HepG2 (cell line): ENCODE data around the gene SOX12. TPM values are rescaled to one million over a fixed set of nuclear protein-coding genes. Genes with fewer than 3 reads are reported as not detected.

ENCODE experiments used
- ADNP ChIP-seq: sonication (generic); formaldehyde crosslinking; IDR thresholded peaks from 2 replicates; pipeline ENCODE4 v1.4.0; 2020; ENCODE audit warnings: missing genetic modification reagents
- ARID5B ChIP-seq: IDR thresholded peaks from 2 replicates; pipeline ENCODE4 v1.4.0; 2020; ENCODE audit warnings: mild to moderate bottlenecking, missing genetic modification reagents
- CTCF ChIP-seq: sonication (generic); formaldehyde crosslinking; IDR thresholded peaks from 2 replicates; pipeline ENCODE4 v1.5.0; 2020; ENCODE audit warnings: mild to moderate bottlenecking, missing genetic modification reagents, moderate library complexity
- GATA4 ChIP-seq: sonication (generic); IDR thresholded peaks from 2 replicates; pipeline ENCODE4 v1.6.1; 2016; ENCODE audit warnings: antibody characterized with exemption, low read depth, borderline replicate concordance
- GMEB2 ChIP-seq: IDR thresholded peaks from 2 replicates; pipeline ENCODE4 v1.6.1; 2016; ENCODE audit warnings: missing biosample characterization, missing genetic modification reagents, low read depth
- KDM2A ChIP-seq: sonication (generic); formaldehyde crosslinking; IDR thresholded peaks from 2 replicates; pipeline ENCODE4 v1.4.0; 2020; ENCODE audit warnings: low read depth, missing genetic modification reagents, borderline replicate concordance
- NPAS2 ChIP-seq: sonication (generic); formaldehyde crosslinking; IDR thresholded peaks from 2 replicates; pipeline ENCODE4 v1.8.0; 2022; ENCODE audit warnings: mild to moderate bottlenecking, missing genetic modification reagents, borderline replicate concordance
- NR2F1 ChIP-seq, 2 experiments: fragments of 450-650 bp in 1 of 2; formaldehyde crosslinking in 1 of 2; IDR thresholded peaks; 2 replicates each; pipeline versions ENCODE4 v1.5.0 to v1.6.1; 2016 to 2020; ENCODE audit warnings: mild to moderate bottlenecking in 1 of 2, missing compliant biosample characterization in 1 of 2, missing genetic modification reagents in 1 of 2, moderate library complexity in 1 of 2
- PHF20 ChIP-seq: sonication (generic); formaldehyde crosslinking; IDR thresholded peaks from 2 replicates; pipeline ENCODE4 v1.5.0; 2020; ENCODE audit warnings: mild to moderate bottlenecking, missing genetic modification reagents
- PITX1 ChIP-seq: sonication (generic); formaldehyde crosslinking; IDR thresholded peaks from 2 replicates; pipeline ENCODE4 v1.5.1; 2020; ENCODE audit warnings: mild to moderate bottlenecking, missing genetic modification reagents
- RBM22 ChIP-seq: fragments of 200-400 bp; formaldehyde crosslinking; optimal IDR thresholded peaks from 2 replicates; pipeline ENCODE3; 2017; ENCODE audit warnings: mild to moderate bottlenecking, low read length, moderate library complexity
- REXO4 ChIP-seq: sonication (generic); formaldehyde crosslinking; IDR thresholded peaks from 2 replicates; pipeline ENCODE4 v1.8.0; 2022; ENCODE audit warnings: missing genetic modification reagents, mild to moderate bottlenecking, borderline replicate concordance
- SMAD9 ChIP-seq: sonication (generic); formaldehyde crosslinking; IDR thresholded peaks from 2 replicates; pipeline ENCODE4 v1.5.1; 2020; ENCODE audit warnings: mild to moderate bottlenecking, missing genetic modification reagents
- SMC3 ChIP-seq: IDR thresholded peaks from 2 replicates; pipeline ENCODE4 v1.6.1; 2011; ENCODE audit warnings: low read length, improper control_type of control experiment
- SNAI1 ChIP-seq: sonication (generic); formaldehyde crosslinking; IDR thresholded peaks from 2 replicates; pipeline ENCODE4 v1.5.0; 2020; ENCODE audit warnings: mild to moderate bottlenecking, missing genetic modification reagents, borderline replicate concordance
- ZNF101 ChIP-seq: sonication (generic); formaldehyde crosslinking; IDR thresholded peaks from 2 replicates; pipeline ENCODE4 v1.4.0; 2020; ENCODE audit warnings: mild to moderate bottlenecking, low read depth, missing genetic modification reagents, borderline replicate concordance
- ZNF3 ChIP-seq: IDR thresholded peaks from 2 replicates; pipeline ENCODE4 v1.7.0; 2017; ENCODE audit warnings: inconsistent platforms
- ZNF33A ChIP-seq: sonication (generic); formaldehyde crosslinking; IDR thresholded peaks from 2 replicates; pipeline ENCODE4 v1.5.1; 2020; ENCODE audit warnings: missing genetic modification reagents, mild to moderate bottlenecking, moderate library complexity, borderline replicate concordance
- ZNF547 ChIP-seq: sonication (generic); formaldehyde crosslinking; IDR thresholded peaks from 2 replicates; pipeline ENCODE4 v1.5.1; 2020; ENCODE audit warnings: mild to moderate bottlenecking, missing genetic modification reagents
- ZNF549 ChIP-seq: sonication (generic); formaldehyde crosslinking; IDR thresholded peaks from 2 replicates; pipeline ENCODE4 v1.5.0; 2020; ENCODE audit warnings: missing genetic modification reagents
- ZSCAN31 ChIP-seq: sonication (generic); formaldehyde crosslinking; IDR thresholded peaks from 2 replicates; pipeline ENCODE4 v1.5.0; 2020; ENCODE audit warnings: low read depth, mild to moderate bottlenecking, missing genetic modification reagents
- polyA plus RNA-seq, 8 experiments: library from polyadenylated mRNA; depleted of rRNA in 3 of 8; stranded (reverse) in 7 of 8; unstranded in 1 of 8; fragments of >200 nt; fragmentation: Illumina TruSeq in 4 of 8; extraction: Trizol in 4 of 8; gene quantifications; 2 replicates each; pipeline versions ENCODE4 v1.2.1 to v1.2.3, GENCODE V29; 2011 to 2016; ENCODE audit warnings: low read depth in 4 of 8, missing spikeins in 1 of 8, mixed read lengths in 1 of 8; ENCODE audit not compliant: insufficient read depth in 1 of 8
- total RNA-seq, 5 experiments: library from RNA; depleted of rRNA; stranded (reverse); fragments of >200 nt; fragmentation: Illumina TruSeq; extraction: Trizol; gene quantifications; 2 replicates each; pipeline ENCODE4 v1.2.3, GENCODE V29; 2016; ENCODE audit warnings: low read depth in 1 of 5

The SOX12 gene
- total and polyA plus RNA-seq, 2 of the 13 experiments (the other 11 are each of a cell fraction or from before 2014, with no cell fraction given) = 10.0 to 18.7 TPM

GRCh38 chr20:346640-347316 lies 21.4 kb downstream of the SOX12 start, which contains the start of gene NRSN2 (continued):
- TF ChIP-seq CTCF (CRISPR knock-in tag) (0 out of 2 replicates have a peak, but pooled peaks have one; percentile 12), GATA4 (no peak; the same call in 1 of the 2 replicates), REXO4 (CRISPR knock-in tag) (no peak), PITX1 (CRISPR knock-in tag) (peak; percentile 92), RBM22 (no peak), ZNF547 (CRISPR knock-in tag) (no peak), ZNF33A (0 out of 2 replicates have a peak, but pooled peaks have one; percentile 39), KDM2A (CRISPR knock-in tag) (peak; percentile 71; the same call in 1 of the 2 replicates), ADNP (CRISPR knock-in tag) (no peak), ZNF3 (CRISPR knock-in tag) (no peak), PHF20 (CRISPR knock-in tag) (peak; percentile 41), ZNF101 (no peak), SMAD9 (CRISPR knock-in tag) (0 out of 2 replicates have a peak, but pooled peaks have one; percentile 0), ZSCAN31 (no peak), NPAS2 (CRISPR knock-in tag) (0 out of 2 replicates have a peak, but pooled peaks have one; percentile 71), NR2F1 (CRISPR knock-in tag; IDR thresholded peaks at IDR 0.05) (0 out of 4 replicates have a peak, but pooled peaks of 1 of the 2 experiments have one; percentile 3), SNAI1 (CRISPR knock-in tag) (peak; percentile 93), ZNF549 (CRISPR knock-in tag) (no peak), ARID5B (CRISPR knock-in tag) (peak; percentile 18; the same call in 1 of the 2 replicates), SMC3 (no peak), GMEB2 (no peak)
